ENCODE data around the gene CCL28.

The CCL28 gene

DNA sequence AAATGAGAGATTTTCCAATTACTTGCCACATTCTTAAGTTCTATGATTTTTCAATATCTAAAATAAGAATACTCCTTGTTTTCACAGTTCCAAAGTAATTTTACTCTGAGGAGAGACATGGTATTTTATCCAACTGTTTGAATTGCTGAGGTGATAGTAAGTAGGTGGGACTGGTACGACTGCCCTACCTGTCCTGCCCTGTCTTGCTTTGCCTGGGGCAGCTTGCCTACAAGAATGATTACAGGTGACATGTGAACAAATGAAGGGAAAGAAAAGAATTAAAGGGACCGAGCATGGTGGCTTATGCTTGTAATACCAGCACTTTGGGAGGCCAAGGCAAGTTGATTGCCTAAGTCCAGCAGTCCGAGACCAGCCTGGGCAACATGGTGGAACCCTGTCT is 57.4 kb downstream of the CCL28 start:
- DNase-seq, result no peak

DNA sequence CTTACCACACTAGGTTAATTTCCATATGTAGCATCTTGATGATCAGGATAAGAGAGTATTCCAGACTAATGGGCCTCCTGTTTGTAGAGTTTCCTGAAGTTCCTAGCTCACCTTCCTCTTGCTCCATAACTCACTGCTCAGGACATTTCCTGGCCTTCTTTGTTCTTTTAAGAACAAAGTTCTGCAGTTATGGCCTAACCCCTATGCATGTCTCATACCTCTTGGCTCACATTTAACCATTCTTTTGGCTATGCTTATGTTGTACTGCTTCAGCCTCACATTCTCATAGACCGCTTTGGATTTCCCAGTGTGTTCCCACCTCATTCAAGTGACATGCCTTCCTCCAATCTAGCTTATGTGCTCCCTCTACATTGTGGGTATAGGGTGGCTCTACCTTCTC is 58.5 kb downstream of the CCL28 start:
- no peak for DNase-seq

DNA sequence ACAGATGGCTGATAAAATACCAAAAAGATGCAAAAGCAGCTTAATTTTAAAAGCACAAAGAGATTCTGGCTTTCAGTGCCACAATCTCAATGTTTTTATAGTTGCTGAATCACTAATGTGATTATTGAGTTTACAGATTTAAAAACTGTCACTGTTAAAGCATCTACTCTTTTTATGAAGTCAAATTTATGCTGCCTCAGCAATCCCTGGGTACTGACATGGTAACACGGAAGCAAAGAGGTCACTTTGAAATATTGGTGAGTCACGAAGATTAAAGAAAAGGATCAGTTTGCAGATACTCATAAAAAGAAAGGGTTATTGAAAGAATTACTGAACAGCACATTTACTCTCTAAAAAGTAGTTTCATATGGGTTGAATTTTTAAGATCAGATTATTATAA is 59.3 kb downstream of the CCL28 start:
- no peak for DNase-seq

DNA sequence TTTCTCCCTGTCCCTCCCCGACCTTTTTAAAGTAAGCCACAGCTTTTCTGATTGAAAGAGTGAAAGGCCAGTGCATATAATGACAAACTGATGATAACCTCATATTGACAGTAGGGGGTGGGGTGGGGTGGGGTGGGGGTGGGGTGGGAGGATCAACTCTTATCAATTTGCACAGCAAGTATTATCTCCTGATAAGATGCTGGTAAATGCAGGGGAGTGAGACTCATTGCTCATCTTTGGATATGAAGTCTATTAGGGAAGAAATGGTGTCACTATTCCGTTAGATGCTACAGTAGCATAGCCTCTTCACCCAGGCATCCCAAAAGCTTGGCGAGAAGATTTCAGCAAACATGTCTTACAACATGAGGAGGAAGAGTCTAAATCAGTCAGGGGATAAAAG is 60.1 kb downstream of the CCL28 start:
- no peak for DNase-seq

DNA sequence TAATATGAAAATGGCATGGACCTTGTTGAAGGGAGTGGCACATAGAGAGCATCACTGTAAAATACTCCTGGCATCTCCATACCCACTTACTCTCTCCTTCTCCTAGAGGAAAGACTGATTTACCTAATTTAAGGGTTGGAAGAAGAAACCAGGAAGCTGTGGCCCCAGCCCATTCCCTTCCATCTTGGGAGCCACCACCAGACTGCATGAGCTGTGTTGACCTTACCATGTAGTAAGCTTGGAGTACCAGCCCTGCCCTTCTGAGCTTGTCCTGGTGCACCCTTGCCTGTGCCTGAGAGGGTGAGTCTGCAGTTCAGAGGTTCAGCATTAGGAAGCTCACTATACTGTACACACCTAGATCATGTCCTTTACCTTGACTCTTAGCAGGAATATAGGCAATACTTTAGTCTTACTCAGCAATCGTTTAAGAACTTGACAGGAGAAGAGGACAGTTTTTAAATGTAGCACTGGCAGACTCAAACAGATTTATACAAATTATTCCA is 63.3 kb downstream of the CCL28 start:
- DNase-seq, result no peak

DNA sequence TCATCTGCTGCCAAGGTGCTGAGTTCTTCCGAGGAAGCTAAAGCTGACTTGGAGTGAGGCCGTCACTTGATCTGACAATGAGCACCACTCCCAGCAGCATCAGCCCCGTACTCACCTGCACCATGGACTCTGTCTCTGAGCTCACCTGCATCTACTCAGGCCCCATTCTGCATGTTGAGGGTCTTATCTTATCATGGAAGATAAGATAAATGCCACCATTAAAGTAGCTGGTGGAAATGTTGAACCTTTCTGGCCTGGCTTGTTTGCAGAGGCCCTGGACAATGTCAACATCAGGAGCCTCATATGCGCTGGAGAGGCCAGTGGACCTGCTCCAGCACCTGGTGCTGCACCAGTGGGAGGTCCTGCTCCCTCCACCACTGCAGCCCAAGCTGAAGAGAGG is 64.0 kb downstream of the CCL28 start:
- DNase-seq, result no peak

DNA sequence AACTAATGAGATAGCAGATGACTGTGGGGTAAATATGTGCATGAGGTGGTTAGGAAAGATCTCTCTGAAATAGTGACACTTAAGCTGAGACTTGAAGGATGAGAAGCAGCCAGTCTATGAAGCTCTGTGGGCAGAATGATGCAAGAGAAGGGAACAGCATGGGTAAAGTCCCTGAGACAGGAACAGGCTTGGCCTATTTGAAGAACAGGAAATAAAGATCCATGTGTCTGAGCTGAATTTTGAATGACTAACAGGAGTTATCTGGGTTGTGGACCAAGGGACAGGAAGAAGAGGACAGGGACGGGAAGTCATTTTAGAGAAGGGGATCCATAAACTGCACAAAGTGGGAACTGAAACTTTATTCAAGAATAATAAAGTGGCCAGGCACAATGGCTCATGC is 73.3 kb downstream of the CCL28 start:
- no peak for DNase-seq

DNA sequence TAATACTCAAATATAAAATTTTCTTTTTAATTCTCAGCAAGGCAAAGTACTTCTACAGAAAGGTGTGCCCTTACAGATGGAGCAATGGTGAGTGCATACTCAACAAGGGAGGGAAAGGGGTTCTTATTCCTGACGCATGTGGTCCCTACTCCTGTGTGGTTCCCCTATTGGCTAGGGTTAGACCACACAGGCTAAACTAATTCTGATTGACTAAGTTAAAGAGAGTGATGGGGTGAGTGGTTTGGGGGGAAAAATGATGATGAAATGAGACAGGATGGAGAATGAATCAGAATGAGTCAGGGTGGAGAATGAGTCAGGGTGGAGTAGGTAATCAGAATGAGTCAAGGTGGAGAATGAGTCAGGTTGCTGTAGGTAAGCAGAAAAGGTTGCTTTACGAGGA is 76.0 kb downstream of the CCL28 start:
- DNase-seq, result no peak

DNA sequence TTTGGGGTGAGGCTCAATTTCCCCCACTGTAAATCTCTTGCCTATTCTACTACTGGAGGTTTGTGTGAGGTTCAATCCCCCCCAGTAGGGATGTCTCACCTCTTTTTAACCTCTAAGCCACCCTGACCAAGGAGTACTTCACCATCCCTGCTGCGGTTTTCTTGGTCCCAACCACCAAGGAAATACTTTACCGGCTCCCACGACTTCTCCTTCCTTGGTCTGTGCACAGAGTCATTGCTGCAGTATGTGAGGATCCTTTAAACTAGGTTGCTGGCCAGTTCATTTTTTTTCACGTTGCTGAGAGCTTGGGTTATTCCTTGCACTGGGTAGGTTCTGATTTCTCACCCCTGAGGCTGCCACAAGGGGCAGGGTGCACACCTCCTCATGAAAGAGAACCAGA is 76.5 kb downstream of the CCL28 start:
- DNase-seq, result no peak

DNA sequence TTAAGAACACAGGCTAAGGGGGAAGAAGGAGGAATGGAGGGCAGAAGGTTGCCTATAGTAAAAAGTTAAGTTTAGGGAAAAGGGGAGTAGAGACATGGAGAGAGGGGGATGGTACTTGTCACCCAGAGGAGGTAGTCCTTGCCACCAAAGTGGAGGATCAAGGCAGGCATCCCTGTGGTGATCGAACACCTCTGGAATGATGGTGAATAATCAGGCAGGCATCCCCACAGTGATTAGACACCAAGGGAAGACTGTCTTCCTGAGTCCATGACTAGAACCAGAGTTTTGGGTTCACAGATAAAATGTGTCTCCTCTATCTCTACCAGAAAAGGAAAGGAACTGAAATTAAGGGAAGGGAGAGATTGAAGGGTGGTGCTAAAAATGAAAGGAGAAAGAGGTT is 79.8 kb downstream of the CCL28 start:
- no peak for DNase-seq
